Anterior cingulate cortex (tissue), 58 donors: ENCODE measurements around the gene TCF4.

Experiments
- DNase-seq, 58 donors: peaks; one replicate each; lab custom pipeline; 2025; lab: John Stamatoyannopoulos, UW

Gene TCF4

DNA sequence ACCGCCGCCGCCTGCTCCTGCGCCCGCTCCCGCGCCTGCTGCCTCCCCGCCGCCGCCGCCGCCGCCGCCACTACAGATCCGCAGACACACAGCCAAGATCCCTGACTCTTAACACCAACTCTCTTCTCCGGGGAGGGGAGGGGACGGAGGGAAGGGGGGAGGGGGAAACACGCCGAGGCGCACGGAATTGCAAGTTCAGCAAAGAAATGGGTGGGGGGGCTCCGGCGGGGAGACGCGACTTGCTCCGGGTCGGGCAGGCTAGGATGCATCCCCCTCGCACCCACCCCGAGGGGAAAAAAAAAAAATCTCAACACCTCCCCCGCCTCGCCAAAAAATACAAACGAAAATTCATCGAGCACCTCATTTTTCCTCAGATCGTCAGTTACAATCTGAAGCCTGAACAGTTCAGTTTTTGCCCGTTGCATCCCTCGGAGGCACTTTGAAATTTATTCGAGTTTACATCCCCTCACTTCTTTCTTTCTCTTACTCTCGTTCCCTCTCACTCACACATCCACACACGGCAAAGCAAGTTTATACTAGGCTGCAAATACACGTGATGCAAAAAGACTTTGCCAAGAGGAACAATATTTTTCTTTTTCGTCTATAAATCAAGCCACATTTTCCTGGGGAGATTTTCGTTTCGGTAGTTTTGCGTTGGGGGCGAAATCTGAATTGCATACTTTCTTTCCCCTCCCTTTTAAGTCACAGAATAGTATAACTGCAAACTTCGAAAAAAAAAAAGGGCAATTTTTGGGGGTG, at the start of gene TCF4:
Gene TCF4, minus strand, starts transcription at position 82 of the 759 bp plus-strand sequence. CDS start 1,076 bp downstream, outside the sequence.
- DNase-seq = peak in 54 of 58 donors; percentile 6 to 69 (median 42)

DNA sequence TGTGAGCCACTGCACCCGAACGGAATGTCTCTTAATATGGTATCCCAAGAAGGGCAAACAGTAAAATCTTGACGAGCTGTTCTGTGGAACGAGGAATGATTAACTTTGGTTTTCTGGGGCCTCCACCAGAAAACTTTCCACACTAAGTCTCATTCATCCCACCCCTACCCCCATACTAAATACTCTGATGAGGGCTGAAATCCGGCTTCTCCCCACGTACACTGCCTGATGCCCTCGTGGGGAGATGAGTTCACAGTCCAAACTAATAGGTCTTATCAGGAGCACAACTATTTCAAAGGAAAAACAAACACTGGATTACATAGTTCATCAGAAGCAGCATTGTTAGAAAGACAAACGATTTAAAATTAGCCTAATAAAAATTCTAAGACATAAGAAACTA, 49.2 kb upstream of the TCF4 start:
- no peak for DNase-seq

DNA sequence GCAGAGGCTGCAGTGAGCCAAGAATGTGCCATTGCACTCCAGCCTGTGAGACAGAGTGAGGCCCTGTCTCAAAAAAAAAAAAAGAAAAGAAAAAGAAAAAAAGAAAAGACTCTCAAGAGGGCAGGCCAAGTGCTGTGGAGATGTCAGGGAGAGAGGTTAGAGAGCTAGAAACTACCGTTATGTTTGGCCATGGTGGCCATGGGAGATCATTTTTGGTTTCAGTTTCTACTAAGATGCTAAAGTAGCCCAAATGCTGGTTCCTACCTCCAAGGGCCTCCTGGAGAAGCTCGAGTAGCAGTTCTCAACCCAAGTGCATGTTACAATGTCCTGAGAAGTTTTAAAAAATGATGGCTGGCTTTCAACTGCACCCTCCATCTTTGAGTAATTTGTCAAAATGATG, 47.4 kb upstream of the TCF4 start:
- DNase-seq = no peak

DNA sequence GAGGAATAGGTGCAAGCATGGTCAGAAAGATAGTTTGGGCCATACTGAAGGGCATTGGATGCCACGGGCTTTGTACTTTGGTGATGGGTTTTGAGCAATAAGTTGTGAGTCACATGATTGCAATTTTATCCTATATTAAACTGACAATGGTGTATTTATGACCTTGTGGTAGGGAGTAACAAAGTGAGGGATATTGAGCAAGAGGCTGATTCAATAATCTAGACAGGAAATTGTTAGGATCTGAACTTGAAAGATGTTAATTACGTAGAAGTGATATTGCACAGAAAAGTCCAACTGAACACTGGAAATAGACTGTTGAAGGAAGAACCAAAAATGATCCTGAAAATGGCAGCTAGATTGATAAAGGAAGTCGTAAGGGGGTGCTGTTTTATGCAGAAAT, 46.6 kb upstream of the TCF4 start:
- DNase-seq = no peak

DNA sequence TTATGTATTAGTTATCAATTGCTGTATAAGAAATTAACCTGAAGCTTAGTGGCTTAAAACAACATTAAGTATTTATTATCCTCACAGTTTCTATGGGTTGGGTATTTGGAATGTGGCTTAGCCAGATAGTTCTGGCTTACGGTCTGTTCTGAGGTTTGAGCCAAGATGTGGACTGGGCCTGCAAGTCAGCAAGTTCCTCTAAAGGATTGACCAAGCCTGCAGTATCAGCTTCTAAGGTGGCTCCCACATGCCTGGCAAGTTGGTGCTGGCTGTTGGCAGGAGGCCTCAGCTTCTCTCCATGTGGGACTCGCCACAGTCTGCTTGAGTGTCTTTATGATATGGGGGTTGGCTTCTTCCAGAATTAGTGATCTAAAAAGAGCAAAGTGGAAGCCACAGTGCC, 45.0 kb upstream of the TCF4 start:
- DNase-seq = no peak

DNA sequence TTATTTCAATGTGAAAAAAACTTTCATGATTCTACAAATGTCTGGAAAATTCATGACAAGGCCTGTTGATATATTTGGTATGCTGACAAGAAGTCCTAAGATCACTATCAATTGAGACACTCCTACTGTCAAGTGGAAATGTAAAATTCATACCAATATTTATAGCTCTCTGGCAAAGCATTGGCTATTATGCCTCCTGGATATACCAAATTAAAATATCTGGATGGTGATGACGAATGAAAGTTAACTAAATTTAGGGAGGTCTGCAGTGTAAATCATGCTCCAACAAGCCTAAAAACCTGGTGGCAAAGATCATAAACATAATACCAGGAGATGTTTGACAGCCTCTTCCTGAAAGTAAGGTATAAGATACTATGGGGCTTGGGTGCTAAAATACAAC, 41.1 kb upstream of the TCF4 start:
- no peak for DNase-seq

DNA sequence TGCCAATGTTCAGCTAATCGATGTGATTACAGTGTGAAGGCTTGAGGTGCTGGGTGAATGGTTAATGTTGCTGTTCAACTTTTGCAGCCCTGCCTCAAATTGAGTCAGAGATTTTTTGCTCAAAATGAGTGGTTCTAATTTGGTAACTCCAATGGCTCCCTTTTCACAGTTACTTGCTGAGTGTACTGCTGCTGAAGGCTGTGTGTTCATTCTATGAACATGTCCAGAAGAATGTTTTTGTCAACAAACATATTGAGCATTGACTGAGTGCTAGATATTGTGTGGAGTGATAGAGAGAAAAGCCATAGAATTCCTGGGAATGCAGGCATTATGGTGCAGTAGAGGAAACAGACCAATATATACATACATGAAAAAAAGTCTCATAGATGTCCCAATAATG, 39.0 kb upstream of the TCF4 start:
- no peak for DNase-seq

DNA sequence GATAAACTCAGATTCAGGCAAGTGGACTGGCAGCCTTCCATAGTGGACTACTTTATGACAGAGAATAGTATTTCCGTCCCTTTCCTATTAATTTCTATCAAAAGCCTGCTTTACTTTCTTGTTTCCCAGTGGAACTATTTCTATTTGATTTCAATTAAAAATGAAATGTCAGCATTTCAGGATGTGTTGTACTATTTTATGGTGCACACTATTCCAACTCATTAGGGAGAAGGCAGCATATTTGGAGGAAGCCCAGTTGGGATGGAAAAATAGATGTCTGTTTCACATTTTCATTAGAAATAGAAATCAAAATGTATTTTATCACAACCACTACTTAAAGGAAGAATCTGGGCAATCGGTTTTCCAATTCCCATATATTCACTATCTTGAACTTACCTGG, 37.9 kb upstream of the TCF4 start:
- no peak for DNase-seq

DNA sequence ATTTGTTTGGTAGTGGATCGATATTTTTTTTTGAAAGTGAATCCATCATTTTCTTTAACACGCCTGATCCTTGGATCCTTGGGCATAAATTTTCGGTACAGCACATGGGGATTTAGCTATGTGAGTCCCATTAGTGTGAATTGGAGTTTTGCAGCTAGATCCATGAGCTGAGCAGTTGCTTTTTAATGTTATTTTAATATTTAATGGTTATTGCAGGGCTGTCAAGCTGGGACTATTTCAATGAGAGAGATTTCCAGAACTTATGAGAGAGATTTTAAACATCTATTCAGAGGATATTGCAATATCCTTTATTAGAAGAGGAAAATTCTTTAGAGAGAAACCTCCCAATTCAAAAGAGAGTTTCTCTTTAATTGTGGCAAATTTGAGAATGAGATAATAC, 35.6 kb upstream of the TCF4 start:
- no peak for DNase-seq

DNA sequence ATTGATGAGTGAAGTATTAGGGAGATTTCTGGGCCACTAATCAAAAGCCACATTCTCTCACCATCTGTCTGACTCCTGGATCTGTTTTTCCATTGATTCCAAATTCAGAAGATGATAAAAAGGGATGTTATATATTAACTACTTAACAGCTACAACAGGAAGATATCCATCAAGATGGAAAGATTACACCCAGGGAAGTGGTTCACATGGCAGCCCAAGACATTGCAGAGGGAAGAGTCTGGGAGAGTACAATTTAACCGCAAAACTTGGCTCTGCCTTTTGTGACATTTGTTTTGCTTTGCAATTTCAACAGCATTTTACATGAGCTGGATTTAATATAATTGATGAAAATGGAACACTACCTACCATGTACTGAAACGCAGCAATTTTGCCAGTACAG, 22.5 kb upstream of the TCF4 start:
- DNase-seq = no peak

DNA sequence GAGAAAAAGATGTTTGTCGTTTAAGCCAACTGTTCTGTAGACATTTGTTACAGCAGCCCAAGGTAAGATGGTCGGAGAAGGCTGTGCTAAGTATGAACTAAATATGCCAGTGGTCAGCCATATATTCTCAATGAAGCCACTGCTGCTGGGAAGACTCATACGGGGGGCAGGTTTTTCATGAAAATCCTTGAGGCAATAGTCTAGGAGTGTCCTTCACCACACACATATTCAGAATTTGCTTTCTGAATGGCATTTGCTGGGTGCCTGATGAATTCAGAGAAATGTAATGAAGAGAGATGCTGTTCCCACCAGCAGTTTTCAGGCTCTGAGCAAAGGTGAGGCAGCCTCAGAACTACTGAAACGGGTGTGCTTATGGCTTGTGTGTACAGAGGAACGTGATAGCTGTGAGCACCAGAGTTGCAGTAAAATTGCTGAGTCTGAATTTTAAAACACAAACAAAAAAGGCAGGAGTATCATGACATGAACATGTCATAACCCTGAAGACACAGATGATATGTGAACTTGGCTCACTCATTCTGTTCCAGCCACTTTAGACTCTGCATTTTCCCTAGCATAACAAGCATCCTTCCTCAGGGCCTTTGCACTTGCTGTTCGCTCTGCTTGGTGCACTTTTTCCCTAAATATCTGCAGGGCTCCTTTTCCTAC, 21.3 kb upstream of the TCF4 start:
- DNase-seq = no peak

DNA sequence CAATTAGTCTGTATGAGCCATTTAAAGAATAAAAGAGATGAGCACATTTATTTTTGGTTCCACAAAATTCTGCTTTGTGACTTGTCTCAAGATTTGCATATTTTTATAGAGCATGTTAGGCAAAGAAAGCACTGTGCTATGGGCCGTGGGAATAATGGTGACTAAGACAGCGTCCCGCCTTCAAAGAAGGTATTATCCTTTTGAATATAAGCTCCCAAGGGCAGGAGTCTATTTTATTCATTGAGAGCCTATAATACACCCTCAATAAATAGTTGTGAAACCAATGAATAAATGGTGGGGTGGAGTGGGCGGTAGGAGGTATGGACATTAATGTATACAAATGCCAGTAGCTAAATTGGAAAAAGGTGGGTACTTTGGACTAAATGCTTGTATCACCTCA, 20.5 kb upstream of the TCF4 start:
- no peak for DNase-seq

DNA sequence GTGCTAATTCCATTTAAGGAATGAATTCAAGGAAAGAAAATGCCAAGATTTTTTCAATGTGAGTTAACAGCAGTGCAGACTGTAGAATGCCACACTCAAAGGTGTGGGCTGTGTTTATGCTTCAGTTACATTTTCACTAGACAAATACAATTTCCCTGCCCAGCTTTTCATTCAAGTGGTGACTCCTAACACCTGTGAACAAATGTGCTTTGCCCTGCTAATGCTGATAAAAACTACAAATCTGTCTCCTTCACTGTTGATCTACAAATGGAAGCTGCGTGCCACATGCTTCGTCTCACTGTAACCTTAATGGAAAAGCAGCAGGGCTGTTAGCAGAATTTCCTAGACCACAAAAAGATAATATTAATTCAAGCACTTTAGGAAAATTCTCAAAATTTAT, 19.8 kb upstream of the TCF4 start:
- no peak for DNase-seq

DNA sequence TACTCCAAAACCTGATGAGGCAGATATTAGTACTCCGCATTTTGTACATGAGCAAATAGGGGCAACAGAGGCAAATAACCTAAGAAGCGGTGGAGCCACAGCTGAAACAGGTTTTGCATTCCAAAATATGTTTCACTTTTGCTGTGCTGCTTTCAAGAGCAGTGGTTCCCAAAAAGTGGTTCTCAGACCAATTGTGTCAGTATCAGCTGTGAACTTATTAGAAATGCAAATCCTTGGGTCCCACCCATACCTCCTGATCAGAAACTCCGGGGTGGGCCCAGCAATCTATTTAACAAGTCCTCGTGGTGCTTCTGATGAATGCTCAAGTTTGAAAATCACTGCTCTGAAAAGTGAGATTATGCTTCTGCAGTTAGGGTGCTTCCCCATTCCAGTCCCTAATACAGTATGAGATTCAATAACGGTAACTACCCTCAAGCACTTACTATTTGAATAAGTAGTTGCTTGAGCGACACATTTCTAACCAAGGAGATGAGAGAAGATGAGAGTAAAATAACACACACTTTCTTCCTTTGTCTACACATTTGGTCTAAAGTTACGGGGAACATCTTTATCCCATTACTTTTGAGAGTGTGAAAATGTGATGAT, 17.8 kb upstream of the TCF4 start:
- no peak for DNase-seq

DNA sequence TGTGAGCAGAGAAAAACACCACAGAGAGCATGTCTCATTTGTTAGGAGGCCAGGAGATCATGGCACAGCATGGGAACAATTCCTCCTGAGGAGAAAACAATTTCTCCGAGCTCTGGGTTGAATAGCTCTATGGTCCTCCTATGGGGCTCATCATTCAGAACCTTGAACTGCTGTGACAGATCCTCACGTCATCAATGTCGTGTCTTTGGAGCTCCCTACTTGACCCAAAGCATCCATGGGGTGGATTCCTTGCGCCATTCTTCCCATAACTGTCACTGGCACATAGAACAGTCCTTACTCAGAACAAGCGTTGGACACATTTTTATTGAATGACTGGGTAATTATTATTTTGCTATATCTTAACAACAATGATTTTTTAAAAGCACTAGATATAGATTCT, 15.8 kb upstream of the TCF4 start:
- no peak for DNase-seq

DNA sequence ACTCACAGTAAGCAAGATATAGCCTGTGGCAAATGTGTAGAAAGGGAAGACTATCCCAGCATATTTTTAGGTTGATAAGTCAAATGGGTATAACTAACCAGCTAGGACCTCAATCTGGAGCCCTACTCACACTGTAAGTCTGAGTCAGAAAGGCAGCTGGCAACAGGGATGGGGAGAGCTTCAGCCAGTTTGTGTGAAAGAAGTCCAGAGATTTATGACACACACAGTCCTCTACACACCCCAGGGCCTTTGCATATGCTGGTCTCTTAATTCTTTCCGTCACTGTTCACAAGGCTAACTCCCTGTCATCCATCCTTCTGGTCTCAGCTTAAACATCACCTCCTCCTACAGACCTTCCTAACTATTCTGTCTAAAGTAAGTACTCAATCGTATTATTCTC, 5.9 kb upstream of the TCF4 start:
- DNase-seq = no peak

DNA sequence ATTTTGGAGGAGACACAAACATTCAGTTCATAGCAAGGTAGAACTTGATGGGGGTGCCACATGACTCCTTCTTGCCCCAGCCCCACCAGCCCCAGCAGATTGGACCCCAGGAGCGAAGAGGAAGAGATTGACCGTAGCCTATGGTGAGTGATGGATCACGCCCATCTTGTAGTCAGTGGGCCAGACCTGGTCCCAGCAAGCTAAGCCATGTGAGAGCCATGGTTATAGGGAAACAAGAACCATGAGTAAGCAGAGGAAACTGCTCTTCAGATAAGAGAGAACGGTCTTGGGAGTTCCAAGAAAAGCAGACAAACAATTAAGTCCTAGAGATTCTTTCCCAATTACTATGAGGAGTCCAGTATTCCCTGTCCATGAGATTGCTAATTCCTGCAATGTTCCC, 4.6 kb upstream of the TCF4 start:
- no peak for DNase-seq

DNA sequence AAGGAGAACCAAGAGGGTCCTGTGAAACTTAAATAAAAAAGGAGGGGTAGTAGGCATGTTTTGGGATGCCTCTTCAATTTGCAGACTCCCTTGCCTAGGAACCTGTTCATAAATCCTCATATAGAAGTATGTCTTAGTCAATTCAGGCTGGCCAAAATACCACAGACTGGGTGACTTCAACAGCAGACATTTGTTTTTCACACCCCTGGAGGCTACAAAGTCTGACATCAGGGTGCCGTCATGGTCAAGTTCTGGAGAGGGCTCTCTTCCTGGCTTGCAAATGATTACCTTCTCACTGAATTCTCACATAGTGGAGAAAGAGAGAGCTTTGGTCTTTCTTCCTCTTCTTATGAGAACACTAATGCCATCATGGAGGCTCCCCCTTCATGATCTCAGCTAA, 4.1 kb upstream of the TCF4 start:
- no peak for DNase-seq

DNA sequence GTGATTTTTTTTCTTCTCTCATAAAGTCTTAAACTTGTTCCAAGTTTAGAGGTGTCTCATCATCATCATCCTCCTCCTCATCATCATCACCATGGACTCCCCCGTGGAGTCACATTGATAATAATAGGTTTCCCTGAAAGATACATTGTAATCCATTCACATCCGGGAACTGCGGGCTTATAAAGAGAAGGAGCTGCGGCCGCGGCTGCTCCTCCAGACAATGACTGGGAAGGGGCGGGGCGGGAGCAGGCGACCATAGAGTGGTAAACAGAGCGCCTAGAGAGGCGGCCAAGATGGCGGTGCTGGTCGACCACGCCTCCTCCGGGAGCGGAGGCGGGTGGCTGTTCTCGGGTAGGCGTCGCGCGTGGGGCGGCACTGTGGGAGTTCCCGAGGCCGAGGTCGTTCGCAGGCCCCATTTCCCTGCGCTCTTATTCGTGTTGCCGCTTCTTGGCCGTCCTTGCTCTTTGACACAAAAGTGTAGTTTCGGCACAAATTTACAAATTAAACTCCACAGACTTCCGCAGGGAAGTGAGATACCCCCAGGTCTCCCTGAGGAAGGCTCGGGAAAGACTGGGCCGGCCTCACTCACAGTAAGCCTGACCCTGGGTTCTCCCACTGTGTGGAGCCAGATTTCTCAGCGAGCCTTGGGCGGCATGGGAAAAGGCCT, 1.8 kb upstream of the TCF4 start:
- peak; percentile 50 to 96 (median 91) for DNase-seq

DNA sequence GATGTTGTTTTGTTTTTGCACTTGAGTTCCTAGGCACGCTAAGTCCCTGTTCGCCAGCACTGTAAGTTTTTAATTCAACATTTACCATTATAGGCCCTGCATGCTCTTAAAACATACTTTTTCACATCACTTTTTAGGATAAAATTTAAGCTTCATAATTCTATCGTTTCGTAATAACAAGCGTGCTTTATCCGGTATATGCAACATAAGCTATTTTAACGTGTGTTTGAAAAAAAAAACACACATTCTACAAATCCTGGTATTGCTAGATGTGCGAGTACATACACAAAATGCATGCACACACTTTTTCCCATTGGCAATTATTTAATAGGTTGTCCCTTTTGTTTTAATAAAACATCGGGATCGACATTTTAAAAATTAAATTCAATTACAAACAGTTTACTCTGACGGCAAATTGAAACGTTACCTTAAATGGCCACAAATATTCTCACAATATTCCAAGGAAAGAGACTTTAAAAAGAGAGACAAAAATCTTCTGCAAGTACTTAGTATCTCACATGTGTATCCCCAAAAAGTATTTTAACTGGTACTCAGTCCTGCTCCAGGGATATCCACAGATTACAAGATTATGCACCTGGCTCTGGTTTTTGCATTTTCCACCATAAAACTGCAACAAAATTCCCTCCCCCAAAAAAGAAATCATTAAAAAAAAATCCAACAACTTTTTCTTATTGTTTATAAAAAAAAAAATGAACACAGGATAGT, 1.0 kb upstream of the TCF4 start:
- peak in 1 of 58 donors; percentile 57 for DNase-seq
